PC-9 (cell line): Measurements from ENCODE around the gene TMEM176A.

ENCODE experiments used
- EZH2 ChIP-seq: fragments of 200-600 bp; sonication (generic); IDR thresholded peaks from 2 replicates; pipeline ENCODE4 v1.8.0; 2017; ENCODE audit warnings: antibody characterized with exemption, low read depth
- TF ChIP-seq, protein P1 (sequence below): fragments of 200-600 bp; sonication (generic); conservative IDR thresholded peaks from 2 replicates; pipeline ENCODE4 v1.6.1; 2017; ENCODE audit warnings: mixed run types, antibody characterized with exemption, mild to moderate bottlenecking, moderate library complexity

DNA sequence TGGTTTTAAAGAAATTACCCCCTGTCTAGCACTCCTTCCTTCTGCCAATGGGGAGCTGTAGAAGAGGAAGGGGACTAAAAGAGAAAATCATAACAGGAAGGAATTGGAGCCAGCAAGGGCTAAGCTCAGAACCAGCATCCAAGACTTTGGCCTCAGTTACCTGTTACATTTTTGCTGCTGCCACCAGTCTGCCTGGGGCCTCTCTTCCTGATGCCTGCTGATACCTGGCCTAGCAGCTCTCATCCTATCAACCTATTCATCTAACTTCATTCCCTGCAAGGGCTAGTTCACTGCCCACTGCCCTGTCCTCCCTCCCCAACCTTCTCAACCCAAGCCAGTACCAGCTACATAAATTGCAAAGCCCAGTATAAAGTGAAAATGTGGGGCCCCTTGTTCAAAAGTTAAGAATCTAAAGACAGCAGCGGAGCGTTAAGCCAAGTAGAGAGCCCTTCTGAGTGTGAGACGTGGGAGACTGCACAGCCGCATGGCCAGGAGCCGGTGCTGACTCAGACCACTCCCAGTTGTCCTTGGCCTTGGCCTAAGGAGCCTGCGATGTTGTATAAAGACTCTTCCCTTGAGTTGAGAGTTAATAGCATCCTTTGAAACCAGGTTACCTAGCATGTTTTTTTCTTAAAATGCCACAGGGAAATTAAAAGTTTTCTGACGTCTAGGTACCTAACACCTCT, 38.5 kb downstream of the TMEM176A start:
- TF ChIP-seq, protein P1, sequence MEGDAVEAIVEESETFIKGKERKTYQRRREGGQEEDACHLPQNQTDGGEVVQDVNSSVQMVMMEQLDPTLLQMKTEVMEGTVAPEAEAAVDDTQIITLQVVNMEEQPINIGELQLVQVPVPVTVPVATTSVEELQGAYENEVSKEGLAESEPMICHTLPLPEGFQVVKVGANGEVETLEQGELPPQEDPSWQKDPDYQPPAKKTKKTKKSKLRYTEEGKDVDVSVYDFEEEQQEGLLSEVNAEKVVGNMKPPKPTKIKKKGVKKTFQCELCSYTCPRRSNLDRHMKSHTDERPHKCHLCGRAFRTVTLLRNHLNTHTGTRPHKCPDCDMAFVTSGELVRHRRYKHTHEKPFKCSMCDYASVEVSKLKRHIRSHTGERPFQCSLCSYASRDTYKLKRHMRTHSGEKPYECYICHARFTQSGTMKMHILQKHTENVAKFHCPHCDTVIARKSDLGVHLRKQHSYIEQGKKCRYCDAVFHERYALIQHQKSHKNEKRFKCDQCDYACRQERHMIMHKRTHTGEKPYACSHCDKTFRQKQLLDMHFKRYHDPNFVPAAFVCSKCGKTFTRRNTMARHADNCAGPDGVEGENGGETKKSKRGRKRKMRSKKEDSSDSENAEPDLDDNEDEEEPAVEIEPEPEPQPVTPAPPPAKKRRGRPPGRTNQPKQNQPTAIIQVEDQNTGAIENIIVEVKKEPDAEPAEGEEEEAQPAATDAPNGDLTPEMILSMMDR, result no peak
- no peak for TF ChIP-seq EZH2
